ENCODE data around the gene CTTNBP2NL. TPM values are rescaled to one million over a fixed set of nuclear protein-coding genes. Genes with fewer than 3 reads are reported as not detected.

Gene CTTNBP2NL
- total and polyA plus RNA-seq, 2 experiments from 2014 or later = 18.5 to 31.0 TPM

- Histone ChIP-seq H3F3A (replicated peaks; ENCODE audit: low read depth) (no peaks in the 10 kb centered on the region), H3K36me3 (ENCODE audit: insufficient read depth) (no peaks in the 10 kb centered on the region), H3K4me2 (no peak overlapping the region), H3K79me2 (replicated peaks; ENCODE audit: insufficient read depth) (no peaks in the 10 kb centered on the region), H4K20me1 (replicated peaks; ENCODE audit: insufficient read depth) (no peaks in the 10 kb centered on the region), H3K27ac (ENCODE audit: low read depth) (no peak overlapping the region), H3K27me3 (ENCODE audit: insufficient read depth) (no peaks in the 10 kb centered on the region), H3K9me2 (ENCODE audit: insufficient read depth) (no peaks in the 10 kb centered on the region), H3K4me1 (ENCODE audit: insufficient read depth) (no peaks in the 10 kb centered on the region), H3K4me3 (no peak overlapping the region), H2AFZ (no peak overlapping the region)
- DNase-seq (ENCODE audit: low spot score) (no peak), ATAC-seq (no peak)
- Mint-ChIP-seq H3K9me3 (no peaks in the 10 kb centered on the region), H3K36me3 (ENCODE audit: low read depth) (no peaks in the 10 kb centered on the region), H3K27ac (no peak overlapping the region), H3K4me3 (no peak overlapping the region), H3K27me3 (ENCODE audit: insufficient read depth, low read depth, poor library complexity) (no peaks in the 10 kb centered on the region), H3K4me1 (no peaks in the 10 kb centered on the region)
- TF ChIP-seq CTCF (conservative IDR thresholded peaks at IDR 0.05; ENCODE audit: low read depth in 2 of 2) (no peak), NANOG (IDR thresholded peaks at IDR 0.05; ENCODE audit: borderline replicate concordance) (no peak)
These were observed 25.0 kb upstream of the CTTNBP2NL start for GRCh38 chr1:112370996-112371395.

- ATAC-seq = no peak
- H3K4me3 ChIP-seq = no peak overlapping the region
- no peak overlapping the region for H3K4me2 ChIP-seq
- no peak overlapping the region for H3K4me3 Mint-ChIP-seq
- no peaks in the 10 kb centered on the region for H3K27me3 Mint-ChIP-seq (ENCODE audit: insufficient read depth, low read depth, poor library complexity)
- H3K9me3 Mint-ChIP-seq = no peaks in the 10 kb centered on the region
- H3K79me2 ChIP-seq (replicated peaks; ENCODE audit: insufficient read depth) = no peaks in the 10 kb centered on the region
- H3K4me1 ChIP-seq (ENCODE audit: insufficient read depth) = no peaks in the 10 kb centered on the region
- H3K36me3 Mint-ChIP-seq (ENCODE audit: low read depth) = no peaks in the 10 kb centered on the region
- H3K9me2 ChIP-seq (ENCODE audit: insufficient read depth) = no peaks in the 10 kb centered on the region
- no peaks in the 10 kb centered on the region for H3K36me3 ChIP-seq (ENCODE audit: insufficient read depth)
- no peaks in the 10 kb centered on the region for H3K27me3 ChIP-seq (ENCODE audit: insufficient read depth)
- H3F3A ChIP-seq (replicated peaks; ENCODE audit: low read depth) = no peaks in the 10 kb centered on the region
- no peak overlapping the region for H2AFZ ChIP-seq
- H3K4me1 Mint-ChIP-seq = no peaks in the 10 kb centered on the region
- H4K20me1 ChIP-seq (replicated peaks; ENCODE audit: insufficient read depth) = no peaks in the 10 kb centered on the region
- no peak overlapping the region for H3K27ac Mint-ChIP-seq
- H3K27ac ChIP-seq (ENCODE audit: low read depth) = no peak overlapping the region
- no peak for DNase-seq (ENCODE audit: low spot score)
- no peak for TF ChIP-seq JUNB (IDR thresholded peaks at IDR 0.05; ENCODE audit: unreplicated experiment)
- TF ChIP-seq ZNF462 (CRISPR knock-in tag; IDR thresholded peaks at IDR 0.05) = no peak
- TF ChIP-seq POLR2AphosphoS5 (IDR thresholded peaks at IDR 0.05; ENCODE audit: low read depth) = no peak
- TF ChIP-seq NANOG (IDR thresholded peaks at IDR 0.05; ENCODE audit: borderline replicate concordance) = no peak
- TF ChIP-seq REST (IDR thresholded peaks at IDR 0.05; ENCODE audit: unreplicated experiment) = no peak
- no peak for TF ChIP-seq CREB1 (CRISPR knock-in tag; IDR thresholded peaks at IDR 0.05; ENCODE audit: low read depth)
- no peak for TF ChIP-seq ETS1 (IDR thresholded peaks at IDR 0.05)
These were observed 24.2 kb upstream of the CTTNBP2NL start for GRCh38 chr1:112371775-112372174.
